Ishikawa (cell line): ENCODE measurements around the gene COL26A1.

Experiments
- CREB1 ChIP-seq: IDR thresholded peaks from 2 replicates; pipeline ENCODE4 v1.6.1; 2012; ENCODE audit warnings: low read depth
- EP300 ChIP-seq: IDR thresholded peaks from 2 replicates; pipeline ENCODE4 v1.6.1; 2012; ENCODE audit warnings: borderline replicate concordance
- MAX ChIP-seq: IDR thresholded peaks from 2 replicates; pipeline ENCODE4 v1.6.1; 2012
- RAD21 ChIP-seq: IDR thresholded peaks from 2 replicates; pipeline ENCODE4 v1.6.1; 2012; ENCODE audit warnings: low read depth
- REST ChIP-seq: IDR thresholded peaks from 2 replicates; pipeline ENCODE4 v1.6.1; 2012; ENCODE audit warnings: low read depth, mild to moderate bottlenecking
- TAF1 ChIP-seq: IDR thresholded peaks from 2 replicates; pipeline ENCODE4 v1.6.1; 2012; ENCODE audit warnings: low read depth, mild to moderate bottlenecking
- YY1 ChIP-seq: IDR thresholded peaks from 2 replicates; pipeline ENCODE4 v1.6.1; 2012; ENCODE audit warnings: low read depth
- ZBTB7A ChIP-seq: IDR thresholded peaks from 2 replicates; pipeline ENCODE4 v1.6.1; 2012; ENCODE audit warnings: low read depth
- TF ChIP-seq, protein P1 (sequence below): IDR thresholded peaks from 2 replicates; pipeline ENCODE4 v1.6.1; 2012

DNA sequence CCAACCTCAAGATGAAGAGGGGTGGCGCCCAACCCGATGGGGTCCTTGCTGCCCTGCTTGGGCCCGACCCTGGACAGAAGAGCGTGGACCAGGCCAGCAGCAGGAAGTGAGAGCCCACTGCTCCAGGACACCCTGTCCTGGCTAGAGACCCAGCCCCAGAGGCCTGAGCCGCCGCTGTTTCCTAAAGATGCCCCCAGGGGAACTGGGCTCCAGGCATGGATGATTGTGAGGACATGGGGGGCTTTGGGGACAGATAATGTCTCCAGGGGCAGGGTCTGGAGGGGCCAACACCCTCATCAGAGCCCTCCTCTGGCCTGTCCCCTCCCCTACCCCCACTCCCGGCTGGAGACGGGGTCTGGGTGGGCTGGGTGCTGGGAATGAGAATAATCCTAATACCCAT lies 194.7 kb downstream of the COL26A1 start:
- no peak for TF ChIP-seq RAD21
- no peak for TF ChIP-seq CREB1
- TF ChIP-seq TAF1, result no peak
- TF ChIP-seq YY1, result no peak
- TF ChIP-seq MAX, result no peak
- TF ChIP-seq REST, result no peak
- no peak for TF ChIP-seq EP300
- TF ChIP-seq, protein P1, sequence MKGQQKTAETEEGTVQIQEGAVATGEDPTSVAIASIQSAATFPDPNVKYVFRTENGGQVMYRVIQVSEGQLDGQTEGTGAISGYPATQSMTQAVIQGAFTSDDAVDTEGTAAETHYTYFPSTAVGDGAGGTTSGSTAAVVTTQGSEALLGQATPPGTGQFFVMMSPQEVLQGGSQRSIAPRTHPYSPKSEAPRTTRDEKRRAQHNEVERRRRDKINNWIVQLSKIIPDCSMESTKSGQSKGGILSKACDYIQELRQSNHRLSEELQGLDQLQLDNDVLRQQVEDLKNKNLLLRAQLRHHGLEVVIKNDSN, result no peak
- TF ChIP-seq ZBTB7A, result no peak
